Stimulated activated CD4-positive, alpha-beta T cell treated with anti-CD3 and anti-CD28 coated beads, Interleukin-4, amount 100 ng/mL, for 48 hours (primary cell): Measurements from ENCODE around the gene ESPNL.

Source experiments
- DNase-seq, 2 donors: peaks; one replicate each; pipeline ENCODE4 v3.0.0-alpha.2; 2020; ENCODE audit warnings: low read depth in 2 of 2

The ESPNL gene

DNA sequence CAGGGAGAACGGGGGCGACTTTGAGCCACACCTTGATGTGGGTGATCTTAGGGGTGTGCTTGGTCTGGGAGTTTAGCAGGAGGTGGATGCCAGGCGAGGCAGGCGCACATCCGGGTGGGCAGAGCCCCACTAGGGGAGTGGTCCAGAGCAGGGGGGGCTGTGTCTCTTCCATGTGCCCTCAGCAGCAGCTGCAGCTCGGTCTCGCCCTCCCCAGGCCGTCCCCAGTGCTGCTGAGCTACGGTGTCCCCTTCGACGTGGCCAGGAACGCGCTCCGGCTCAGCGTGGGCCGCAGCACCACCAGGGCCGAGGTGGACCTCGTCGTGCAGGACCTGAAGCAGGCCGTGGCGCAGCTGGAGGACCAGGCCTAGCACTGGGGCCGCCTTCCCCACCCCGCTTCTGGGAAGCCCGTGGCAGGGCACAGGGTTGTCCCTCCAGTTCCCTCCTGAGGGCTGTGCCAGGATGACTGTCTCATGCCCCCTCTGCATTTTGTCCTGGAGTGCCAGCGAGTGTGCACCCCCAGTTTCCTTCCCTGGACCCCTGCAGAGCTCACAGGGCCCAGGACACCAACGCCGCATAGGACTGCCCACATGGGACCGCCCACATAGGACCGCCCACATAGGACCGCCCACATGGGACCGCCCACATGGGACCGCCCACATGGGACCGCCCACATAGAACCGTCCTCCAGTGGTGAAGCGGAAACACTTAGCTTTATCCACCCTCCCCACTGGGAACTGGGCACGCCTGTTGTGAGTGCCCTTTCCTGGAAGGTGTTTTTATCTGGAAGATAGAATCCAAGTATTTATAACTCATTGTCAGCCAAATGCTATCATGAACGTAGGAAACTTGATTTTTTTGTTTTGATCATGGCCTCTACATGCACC lies 1.9 kb upstream of the ESPNL start:
- DNase-seq: no peak

DNA sequence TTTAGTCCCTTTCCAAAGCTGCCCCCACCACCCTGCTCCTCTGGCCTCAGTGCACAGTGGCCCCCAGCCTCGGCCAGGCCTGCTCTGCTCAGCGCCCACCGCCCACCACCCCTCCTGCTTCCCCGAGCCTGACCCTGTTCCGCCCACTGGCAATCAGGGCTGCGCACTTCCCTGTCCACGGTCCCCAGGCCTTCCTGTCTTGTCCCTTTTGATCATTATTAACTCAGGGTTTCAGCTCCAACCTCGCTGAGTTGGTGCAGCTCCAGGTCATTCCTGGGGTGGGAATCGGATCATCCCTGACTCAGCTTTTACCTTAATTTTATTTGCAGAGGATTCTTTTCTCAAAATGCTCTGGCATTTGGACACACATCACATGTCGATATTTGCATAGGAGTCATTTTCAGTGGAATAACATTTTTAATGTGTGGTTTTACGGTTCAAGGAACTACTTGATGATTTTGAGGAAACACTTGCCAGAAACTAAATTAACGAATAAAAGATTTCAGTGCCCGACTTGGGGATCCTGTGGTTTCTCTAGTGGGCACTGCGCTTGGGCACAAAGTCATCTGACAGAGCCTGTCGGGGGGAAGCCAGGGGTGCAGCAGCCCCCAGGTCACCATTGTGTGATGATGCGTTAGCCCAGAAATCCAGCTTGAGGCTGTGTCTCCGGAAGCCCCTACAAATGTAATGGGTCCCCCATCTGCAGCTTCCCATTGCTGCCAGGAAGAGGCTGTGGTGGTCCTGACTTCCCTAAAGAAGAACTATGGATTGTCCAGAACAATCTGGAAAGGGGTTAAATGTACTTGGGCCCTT lies 1.0 kb upstream of the ESPNL start:
- no peak for DNase-seq

DNA sequence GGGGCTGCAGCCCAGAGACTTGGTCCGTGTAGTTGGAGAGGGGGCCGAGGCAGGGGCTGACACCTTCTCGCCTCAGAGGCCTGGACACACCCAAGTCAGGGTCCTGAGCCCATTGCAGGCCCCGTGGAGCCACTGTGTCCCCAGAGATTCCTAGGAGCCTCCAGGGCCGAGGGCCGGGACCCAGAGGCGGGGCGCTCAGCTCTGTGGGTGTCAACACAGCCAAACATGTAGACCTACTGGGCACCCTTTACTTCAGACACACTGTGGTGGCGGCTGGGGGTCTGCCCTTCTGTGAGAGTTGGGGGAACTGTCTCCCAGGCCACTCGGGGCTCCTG lies 459 bp upstream of the ESPNL start:
- no peak for DNase-seq

DNA sequence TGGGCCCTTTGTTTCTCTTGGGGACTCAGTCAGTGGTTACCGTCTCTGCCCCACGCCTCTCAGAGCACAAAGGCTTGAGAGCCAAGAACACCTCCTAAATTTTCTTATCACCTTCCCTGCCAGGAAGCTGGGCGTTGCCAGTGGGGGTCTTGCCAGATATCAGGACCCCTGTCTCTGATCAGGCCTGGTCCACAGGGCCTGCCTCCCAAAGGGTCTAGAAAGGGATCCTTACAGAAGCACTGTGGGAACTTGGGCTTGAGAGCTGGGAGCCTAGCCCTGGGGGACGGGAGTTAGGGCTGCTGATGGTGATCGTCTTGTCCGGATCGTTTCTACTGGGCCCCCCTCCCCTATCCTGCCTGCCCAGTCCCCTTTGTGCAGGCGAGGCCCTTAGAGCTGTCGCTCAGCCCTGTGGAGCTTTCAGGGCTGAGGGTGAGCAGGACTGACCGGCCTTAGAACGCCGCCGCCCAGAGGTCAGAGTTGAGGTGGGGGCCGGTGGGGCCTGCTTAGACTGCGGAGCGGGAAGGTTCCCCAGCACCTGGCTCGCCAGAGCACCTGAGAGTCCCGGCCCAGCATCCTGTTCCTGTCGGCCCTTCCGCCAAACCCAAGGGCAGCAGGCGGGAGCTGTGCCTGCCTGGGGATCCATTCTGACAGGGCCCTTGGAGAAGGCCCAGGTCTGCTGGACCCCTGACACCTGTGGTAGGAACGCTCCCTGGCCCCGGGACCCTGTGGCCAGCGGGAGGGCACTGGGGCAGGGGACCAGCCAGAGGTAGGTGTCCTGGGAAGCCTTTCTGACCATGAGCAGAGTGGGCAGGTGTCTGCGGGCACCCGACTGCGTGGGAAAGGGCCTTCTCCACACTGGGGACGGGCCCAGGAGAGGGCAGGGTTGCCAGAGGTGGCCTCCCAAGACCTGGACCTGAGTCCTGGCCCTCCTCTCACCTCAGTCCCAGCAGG lies 956 bp downstream of the ESPNL start:
- DNase-seq: no peak

DNA sequence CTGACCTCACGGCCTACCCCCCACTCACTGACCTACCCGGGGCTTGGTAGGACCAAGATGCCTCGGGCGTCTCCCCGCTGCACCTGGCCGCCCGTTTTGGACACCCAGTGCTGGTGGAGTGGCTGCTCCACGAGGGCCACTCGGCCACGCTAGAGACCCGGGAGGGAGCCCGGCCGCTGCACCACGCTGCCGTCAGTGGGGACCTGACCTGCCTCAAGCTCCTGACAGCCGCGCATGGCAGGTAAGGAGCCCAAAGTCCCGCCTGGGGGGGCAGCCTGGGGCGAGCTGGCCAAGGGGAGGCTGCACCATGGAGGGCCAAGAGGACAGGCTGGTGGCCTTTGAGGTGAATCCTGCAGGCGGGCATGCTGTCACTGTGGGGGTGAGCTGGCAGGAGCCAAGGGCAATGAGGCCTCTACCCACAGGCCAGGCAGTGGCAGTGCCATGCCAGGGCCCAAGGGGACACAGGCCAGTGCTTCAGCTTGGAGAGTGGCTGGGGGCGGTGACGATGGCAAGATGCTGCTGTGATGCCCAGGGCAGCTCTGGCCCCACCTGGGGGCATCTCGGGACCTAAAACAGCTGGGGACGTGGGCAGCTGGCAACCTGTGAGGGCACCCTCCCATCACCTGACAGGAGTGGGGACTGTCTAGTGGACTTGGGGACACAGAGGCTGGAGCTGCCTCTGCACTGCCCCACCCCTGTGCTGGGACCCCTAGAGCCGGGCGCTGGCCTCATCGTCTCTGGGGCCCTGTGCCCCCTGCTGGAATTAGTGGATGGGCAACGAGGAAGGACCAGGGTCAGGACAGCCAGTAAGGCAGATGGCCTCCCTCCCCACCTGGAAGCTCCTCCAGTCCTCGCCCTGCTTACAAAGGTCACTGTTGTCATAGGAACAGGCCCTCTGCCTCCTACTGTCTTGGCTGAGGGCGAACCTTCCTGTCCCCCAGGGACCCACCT lies 2.0 kb downstream of the ESPNL start:
- no peak for DNase-seq

DNA sequence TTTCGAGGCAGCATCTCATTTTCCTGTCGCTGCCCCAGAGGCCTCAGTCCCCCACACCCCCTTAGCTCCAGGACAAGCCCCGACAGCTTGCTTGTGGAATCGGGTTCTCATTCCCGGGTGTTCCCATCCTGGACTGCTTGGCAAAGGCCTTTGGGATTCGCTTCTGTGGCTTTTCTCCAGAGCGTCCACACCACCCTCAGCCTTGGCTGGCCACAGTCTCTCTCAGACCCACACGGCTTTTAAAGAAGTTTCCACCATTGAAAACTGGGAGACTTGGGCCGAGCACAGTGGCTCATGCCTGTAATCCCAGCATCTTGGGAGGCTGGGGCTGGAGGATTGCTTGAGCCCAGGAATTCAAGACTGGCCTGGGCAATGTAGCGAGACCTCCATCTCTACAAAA lies 2.7 kb downstream of the ESPNL start:
- no peak for DNase-seq

DNA sequence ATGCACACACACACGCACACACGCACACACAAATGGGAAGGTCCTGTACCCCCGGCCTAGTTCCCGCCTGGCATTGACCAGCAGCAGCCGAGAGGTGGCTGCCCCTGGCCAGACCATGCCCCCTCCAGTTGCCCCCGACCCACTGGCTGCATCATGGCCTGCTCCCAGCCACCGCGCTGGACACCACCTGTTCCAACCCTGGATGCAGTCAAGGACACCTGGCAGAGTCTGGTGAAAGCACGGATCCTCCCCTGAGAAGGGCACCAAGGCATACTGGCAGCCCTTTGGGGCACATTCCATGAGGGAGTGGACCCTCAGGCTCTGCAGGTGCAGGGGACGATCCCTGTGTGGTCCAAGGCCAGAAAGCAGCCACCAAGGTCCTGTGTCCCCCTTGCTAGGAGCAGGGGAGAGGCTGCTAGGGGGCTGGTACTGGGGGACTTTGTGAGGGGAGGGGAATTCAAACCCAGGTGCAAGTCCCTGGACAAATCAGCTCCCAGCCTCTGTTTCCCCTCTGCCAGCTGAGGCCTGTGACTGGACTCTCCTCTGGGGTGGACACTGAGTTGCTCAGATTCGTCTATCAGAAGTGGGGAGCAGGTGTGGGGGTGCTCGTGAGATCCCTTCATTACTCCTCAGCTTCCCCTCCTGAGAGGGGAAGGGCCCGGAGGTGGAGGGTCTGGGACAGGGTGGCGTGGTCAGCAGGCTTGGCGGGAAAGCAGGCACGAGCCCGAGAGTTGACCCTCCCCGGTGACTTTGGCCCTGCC lies 3.5 kb downstream of the ESPNL start:
- no peak for DNase-seq

DNA sequence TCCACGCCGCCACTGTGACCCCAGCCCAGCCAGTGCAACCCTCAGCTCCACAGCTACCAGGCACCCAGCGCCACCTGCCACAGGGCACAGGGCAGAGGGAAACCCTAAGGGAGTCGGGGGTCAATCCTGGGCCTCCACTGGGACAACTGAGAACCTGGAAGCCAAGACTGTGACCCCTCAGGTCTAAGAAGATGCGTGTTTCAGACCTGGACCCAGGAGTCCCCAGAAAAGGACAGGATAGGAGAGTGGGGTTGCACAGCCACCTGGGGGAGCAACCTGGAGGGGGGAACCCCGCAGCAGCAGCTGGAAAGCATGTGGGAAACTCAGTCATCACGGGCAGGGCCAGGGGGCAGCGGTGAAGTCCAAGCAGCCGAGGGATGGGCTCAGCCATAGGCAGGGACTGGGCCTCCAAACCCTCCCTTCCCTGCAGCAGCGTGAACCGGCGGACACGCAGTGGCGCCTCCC lies 4.1 kb downstream of the ESPNL start:
- DNase-seq: no peak

DNA sequence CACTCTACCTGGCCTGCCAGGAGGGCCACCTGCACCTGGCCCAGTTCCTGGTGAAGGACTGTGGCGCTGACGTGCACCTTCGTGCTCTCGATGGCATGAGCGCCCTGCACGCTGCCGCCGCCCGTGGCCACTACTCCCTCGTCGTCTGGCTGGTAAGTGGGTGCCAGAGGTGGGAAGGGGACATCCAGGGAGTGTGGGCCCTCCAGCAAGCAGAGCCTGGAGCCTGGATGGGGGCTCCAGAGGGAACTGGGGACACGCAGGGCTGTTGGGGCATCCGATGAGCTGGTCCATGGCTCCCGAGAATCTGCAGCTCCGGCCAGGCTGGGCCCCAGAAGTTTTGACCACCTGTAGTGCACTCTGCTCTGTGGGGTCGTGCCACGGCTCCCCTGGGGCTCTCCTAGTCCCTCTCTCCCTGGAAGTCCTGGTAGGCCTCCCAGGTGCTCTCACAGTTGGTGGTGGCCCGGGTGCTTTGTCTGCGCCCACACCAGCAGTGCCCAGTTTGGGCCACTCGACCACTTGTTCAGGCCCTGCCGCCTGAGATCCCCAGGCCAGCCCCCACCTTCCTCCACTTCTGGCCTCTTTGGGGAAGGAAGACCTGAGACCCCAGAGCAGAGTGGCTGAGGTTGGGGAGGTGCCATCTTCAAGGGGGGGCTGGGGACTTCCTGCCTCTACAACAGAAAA lies 4.7 kb downstream of the ESPNL start:
- DNase-seq: no peak

DNA sequence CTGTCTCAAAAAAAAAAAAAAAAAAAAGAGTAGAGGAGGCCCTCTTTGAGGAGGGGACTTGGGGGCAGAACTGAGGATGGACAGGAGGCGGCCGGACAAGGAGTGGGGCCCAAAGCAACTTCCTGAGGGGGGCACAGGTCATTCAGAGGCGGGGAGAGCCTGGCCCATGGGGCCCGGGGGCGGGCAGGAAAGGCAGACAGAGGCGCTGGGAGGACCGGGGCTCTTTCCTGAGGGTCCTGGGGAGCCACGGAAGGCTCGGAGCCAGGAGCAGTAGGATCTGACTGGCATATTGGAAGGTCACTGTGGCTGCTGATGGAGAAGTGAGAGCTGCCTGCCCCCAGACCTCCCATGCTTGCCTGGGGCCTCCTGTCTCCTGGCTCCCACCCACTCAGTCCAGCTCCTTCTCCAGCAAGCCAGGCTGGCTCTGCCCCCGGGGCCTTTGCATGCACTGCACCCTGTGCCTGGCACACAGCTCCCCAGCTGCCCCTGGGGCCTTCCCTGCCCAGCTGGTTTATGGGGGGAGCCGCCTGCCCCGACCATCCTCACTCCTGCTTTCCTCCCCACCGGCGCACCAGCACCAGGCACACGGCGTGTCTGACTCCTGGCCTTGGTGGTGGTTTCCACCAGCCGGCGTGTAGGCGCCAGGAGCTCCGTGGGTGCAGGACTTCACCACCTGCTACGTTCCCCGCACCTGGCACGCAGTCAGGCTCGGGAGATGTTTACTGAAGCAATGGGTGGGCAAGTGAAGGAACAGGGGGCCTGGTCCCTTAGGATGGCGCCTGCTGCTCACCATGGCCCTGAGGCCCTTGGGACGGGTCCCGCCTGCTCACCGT lies 5.6 kb downstream of the ESPNL start:
- no peak for DNase-seq

DNA sequence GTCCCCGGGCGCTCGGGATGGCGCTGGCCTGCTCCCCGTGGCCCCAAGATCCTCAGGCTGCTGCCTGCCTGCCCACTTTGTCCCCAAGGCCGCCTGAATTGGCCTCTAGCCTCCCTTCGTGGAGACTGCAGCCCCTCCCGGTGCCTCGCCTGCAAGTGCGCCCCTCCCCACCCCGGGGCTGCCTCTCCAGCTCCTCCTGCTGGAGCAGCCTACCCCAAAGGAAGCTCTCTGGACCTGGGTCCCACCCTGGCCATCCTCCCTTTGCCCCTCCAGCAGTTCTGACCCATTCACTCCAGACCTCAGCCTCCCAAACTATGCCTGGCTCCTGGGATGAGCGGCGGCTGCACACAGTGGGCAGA lies 6.2 kb downstream of the ESPNL start:
- no peak for DNase-seq

DNA sequence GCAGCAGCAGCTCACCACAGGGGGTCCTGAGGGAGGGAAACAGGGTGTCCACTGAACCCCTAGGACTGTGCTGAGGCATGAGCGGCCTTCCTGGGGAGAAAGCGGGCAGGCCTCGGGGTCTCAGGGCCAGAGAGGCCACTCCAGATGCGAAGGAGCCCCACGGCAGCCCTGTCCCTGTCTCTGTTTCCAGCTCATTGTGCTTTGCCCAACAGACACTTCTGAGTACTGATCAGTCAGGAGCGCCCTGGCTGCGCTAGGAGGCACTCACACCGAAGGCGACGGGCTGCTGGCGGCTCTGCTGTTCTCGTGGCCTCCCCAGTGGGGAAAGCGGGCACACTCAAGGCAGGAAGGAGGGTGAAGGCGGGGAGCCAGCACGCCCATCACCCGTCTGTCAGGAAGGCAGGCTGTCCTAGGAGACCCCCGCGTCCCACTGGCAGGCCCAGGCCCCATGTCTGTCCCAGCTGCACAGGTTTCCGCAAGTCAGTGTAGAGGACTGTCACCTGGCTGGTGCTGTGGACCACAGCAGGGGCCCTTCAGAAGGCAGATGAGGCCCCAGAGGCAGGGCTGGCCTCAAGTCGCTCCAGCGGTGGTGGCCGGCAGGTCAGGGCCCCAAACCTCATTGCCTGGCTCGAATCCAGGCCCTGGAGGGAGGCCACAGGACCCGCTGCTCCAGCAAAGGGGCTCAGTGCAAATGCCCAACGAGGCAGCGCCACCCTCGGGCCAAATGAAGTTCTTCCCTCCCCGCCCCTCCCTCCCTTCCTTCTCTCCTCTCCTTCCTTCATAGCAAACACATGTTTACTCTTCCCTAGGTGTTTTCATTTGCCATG lies 6.8 kb downstream of the ESPNL start:
- DNase-seq: no peak

DNA sequence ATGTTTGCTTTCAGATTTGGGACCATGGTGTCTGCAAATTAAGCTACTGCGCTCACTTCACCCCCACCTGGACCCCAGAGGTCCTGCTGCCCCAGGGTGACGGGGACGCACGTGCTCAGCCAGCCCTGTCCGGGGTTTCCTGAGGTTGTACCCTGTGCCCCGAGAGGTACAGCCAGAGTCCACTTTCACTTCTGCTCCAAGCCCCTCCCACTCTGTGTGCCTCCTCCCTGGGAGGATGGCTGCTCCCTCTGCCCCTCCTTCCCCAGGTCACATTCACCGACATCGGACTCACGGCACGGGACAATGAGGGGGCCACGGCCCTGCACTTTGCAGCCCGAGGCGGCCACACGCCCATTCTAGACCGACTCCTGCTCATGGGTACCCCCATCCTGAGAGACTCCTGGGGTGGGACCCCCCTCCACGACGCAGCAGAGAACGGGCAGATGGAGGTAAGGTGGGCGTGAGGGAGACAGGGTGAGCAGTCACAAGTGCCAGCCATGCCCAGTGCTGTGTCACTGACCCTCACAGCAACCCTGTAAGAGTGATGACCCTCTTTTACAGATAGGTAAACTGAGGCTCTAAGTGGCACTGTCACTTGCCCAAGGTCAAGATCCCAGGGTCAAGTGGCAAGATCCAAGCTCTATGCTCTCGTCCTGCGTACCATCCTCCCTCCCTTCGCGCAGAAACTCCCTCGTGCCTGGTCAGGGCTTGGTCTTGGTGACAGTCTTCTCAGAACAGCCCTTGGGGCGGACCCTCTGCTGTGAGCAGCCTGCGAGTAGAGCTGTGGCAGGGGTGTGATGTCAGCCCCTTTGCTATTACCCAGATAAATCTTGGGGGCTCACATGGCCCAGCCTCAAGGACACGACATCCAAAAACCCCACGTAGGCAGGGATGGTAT lies 7.6 kb downstream of the ESPNL start:
- no peak for DNase-seq

DNA sequence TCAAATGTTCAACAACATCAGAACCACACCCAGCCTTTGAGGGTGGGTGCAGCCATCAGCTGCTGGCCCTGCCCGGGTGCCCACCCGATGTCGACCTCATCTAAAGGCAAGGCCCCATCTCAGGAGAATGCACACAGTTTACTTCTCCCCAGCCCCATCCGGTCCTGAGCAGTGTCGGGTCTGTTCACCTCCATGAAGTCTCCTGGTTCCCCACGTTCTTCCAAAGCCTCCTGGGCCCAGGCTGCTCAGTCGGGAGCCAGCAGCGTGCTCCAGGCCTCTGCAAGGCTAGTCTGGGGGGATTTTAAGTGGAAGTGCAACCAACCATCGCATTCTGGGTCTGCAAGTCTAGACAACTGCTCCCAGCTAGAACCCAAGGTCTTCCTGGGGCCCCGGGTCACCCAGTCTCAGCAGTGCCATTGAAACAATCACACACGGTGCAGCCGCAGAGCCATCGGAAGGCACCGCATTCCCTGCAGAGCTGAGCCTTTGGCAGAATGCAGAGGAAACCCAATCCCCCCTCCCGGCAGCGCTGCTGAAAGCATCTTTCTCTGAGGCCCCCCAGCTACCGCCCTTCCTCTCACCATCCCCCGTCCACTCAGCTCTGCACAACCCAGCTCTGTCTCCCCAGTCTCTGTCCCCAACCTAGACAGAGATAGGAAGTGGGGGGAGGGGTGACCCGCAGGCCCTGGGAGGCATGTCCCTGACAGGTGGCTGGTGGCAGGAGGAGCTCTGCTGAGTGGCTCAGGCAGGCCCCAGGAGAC lies 8.5 kb downstream of the ESPNL start:
- DNase-seq: no peak

DNA sequence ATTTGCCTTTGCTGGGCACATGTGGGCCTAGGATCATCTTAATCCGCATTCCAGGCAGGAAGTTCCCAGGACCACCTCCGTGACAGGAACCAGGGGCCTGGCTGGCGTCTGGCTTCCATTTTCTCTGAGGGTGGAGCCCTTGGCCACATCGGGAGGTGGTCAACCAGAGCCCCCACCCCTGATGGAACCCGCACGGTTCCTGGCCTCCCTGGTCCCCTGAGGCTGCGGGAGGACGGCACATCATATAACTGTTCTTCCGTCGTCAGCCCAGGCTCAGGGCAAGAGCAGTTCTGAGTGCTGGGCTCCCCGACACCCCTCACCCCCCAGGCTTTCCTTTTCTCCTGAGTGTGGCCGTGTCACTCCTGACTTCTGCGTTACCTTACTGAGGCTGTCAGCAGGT lies 13.5 kb downstream of the ESPNL start:
- no peak for DNase-seq

DNA sequence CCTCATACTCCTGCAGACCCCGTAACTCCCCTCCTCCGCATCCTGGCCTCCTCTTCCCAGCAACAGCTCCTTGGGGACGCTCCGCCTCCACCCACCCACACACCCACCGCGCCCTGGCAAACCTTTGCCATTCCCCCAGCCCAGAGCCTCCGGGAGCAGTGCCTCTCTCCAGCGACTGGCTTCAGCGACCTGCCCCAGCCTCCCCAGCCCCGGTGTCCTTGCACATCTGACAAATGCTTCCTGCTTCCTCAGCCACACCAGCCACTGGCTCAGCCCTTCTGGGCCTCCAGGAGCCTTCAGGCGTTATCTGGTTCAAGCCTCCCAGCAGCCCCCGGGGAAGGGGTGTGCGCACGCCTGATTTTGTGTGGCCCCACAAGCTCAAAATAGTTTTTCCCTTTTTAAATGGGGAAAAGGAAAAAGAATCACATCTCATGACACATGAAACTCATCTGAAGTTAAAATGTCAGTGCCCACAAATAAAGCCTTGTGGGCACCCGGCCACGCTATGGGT lies 14.2 kb downstream of the ESPNL start:
- no peak for DNase-seq
